SH-SY5Y (cell line): ENCODE data around the gene NOL7.

Experiments
- GATA2 ChIP-seq: IDR thresholded peaks from 2 replicates; pipeline ENCODE4 v1.6.1; 2011; ENCODE audit warnings: mild to moderate bottlenecking, low read depth, low read length
- GATA3 ChIP-seq: IDR thresholded peaks from 2 replicates; pipeline ENCODE4 v1.6.1; 2011; ENCODE audit warnings: low read depth, mild to moderate bottlenecking, low read length, moderate library complexity

DNA sequence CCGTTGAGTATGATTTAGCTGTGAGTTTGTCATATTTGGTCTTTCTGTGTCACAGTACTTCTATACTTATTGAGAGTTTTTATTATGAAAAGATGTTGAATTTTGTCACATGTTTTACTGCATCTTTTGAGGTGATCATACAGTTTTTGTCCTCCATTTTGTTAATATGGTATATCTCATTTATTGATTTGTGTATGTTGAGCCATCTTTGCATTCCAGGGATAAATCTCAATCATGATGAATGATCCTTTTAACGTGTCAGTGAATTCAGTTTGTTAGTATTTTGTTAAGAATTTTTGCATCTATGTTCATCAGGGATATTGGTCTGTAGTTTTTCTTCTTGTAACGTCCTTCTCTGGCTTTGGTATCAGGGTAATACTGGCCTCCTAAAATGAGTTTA lies 37.2 kb upstream of the NOL7 start:
- TF ChIP-seq GATA3, result no peak
- no peak for TF ChIP-seq GATA2
